ENCODE results near the gene FLYWCH2. TPM values are rescaled to one million over a fixed set of nuclear protein-coding genes. Genes with fewer than 3 reads are reported as not detected.

Gene FLYWCH2
- polyA plus RNA-seq, 1 donor: 9.4 TPM

- DNase-seq: no peak
- H3K4me3 ChIP-seq (ENCODE audit: low read length): no peak overlapping the region
- peaks cover 4% of the 10 kb centered on the region for H3K4me1 ChIP-seq (ENCODE audit: control insufficient read depth, insufficient read depth, low read length)
- WGBS (ENCODE audit: insufficient coverage, low lambda C conversion rate): 100% methylated on average over 2 of the region's 4 CpGs
- peaks cover 2% of the 10 kb centered on the region for H3K9me3 ChIP-seq (ENCODE audit: control insufficient read depth, low read depth, low read length)
- H3K27me3 ChIP-seq (ENCODE audit: control insufficient read depth, insufficient read depth, low read length): peaks cover 11% of the 10 kb centered on the region
- H3K36me3 ChIP-seq (ENCODE audit: control insufficient read depth, insufficient read depth, low read length): no peaks in the 10 kb centered on the region
- no peak overlapping the region for H3K27ac ChIP-seq (ENCODE audit: low read length)
Observed at GRCh38 chr16:2866431-2866830, 16.6 kb upstream of the FLYWCH2 start.

- peaks cover 2% of the 10 kb centered on the region for H3K9me3 ChIP-seq (ENCODE audit: control insufficient read depth, low read depth, low read length)
- H3K27me3 ChIP-seq (ENCODE audit: control insufficient read depth, insufficient read depth, low read length): peaks cover 16% of the 10 kb centered on the region
- whole genome bisulfite sequencing (ENCODE audit: insufficient coverage, low lambda C conversion rate): 71% methylated on average over 5 of the region's 8 CpGs
- peaks cover 4% of the 10 kb centered on the region for H3K4me1 ChIP-seq (ENCODE audit: control insufficient read depth, insufficient read depth, low read length)
- peak overlapping the region; percentile 73 for H3K27ac ChIP-seq (ENCODE audit: low read length)
- H3K4me3 ChIP-seq (ENCODE audit: low read length): peak overlapping the region; percentile 65
- no peaks in the 10 kb centered on the region for H3K36me3 ChIP-seq (ENCODE audit: control insufficient read depth, insufficient read depth, low read length)
- no peak for DNase-seq
Observed at GRCh38 chr16:2867661-2867986, 15.4 kb upstream of the FLYWCH2 start.

GRCh38 chr16:2867987-2868789 is 14.8 kb upstream of the FLYWCH2 start:
- 8% methylated on average over 2 of the region's 45 CpGs for WGBS (ENCODE audit: insufficient coverage, low lambda C conversion rate)
- H3K36me3 ChIP-seq (ENCODE audit: control insufficient read depth, insufficient read depth, low read length): no peaks in the 10 kb centered on the region
- peaks cover 16% of the 10 kb centered on the region for H3K27me3 ChIP-seq (ENCODE audit: control insufficient read depth, insufficient read depth, low read length)
- DNase-seq: peak; percentile 90 to 93
- peak overlapping the region; percentile 65 for H3K4me3 ChIP-seq (ENCODE audit: low read length)
- H3K27ac ChIP-seq (ENCODE audit: low read length): peak overlapping the region; percentile 73
- peaks cover 4% of the 10 kb centered on the region for H3K4me1 ChIP-seq (ENCODE audit: control insufficient read depth, insufficient read depth, low read length)
- H3K9me3 ChIP-seq (ENCODE audit: control insufficient read depth, low read depth, low read length): peaks cover 2% of the 10 kb centered on the region

- Histone ChIP-seq H3K4me3 (ENCODE audit: low read length) (no peak overlapping the region), H3K27me3 (ENCODE audit: control insufficient read depth, insufficient read depth, low read length) (peaks cover 5% of the 10 kb centered on the region), H3K36me3 (ENCODE audit: control insufficient read depth, insufficient read depth, low read length) (no peaks in the 10 kb centered on the region), H3K9me3 (ENCODE audit: control insufficient read depth, low read depth, low read length) (peaks cover 5% of the 10 kb centered on the region), H3K4me1 (ENCODE audit: control insufficient read depth, insufficient read depth, low read length) (peaks cover 8% of the 10 kb centered on the region), H3K27ac (ENCODE audit: low read length) (no peak overlapping the region)
- no CpG with 5 or more reads among the region's 6 CpGs for WGBS (ENCODE audit: insufficient coverage, low lambda C conversion rate)
- no peak for DNase-seq
Observed at GRCh38 chr16:2871926-2872325, 11.1 kb upstream of the FLYWCH2 start.

GRCh38 chr16:2874032-2874911 is 8.7 kb upstream of the FLYWCH2 start:
- peaks cover 3% of the 10 kb centered on the region for H3K9me3 ChIP-seq (ENCODE audit: control insufficient read depth, low read depth, low read length)
- WGBS (ENCODE audit: insufficient coverage, low lambda C conversion rate): 75% methylated on average over 5 of the region's 21 CpGs
- no peak for DNase-seq
- H3K27ac ChIP-seq (ENCODE audit: low read length): no peak overlapping the region
- peaks cover 4% of the 10 kb centered on the region for H3K4me1 ChIP-seq (ENCODE audit: control insufficient read depth, insufficient read depth, low read length)
- peaks cover 5% of the 10 kb centered on the region for H3K27me3 ChIP-seq (ENCODE audit: control insufficient read depth, insufficient read depth, low read length)
- no peaks in the 10 kb centered on the region for H3K36me3 ChIP-seq (ENCODE audit: control insufficient read depth, insufficient read depth, low read length)
- H3K4me3 ChIP-seq (ENCODE audit: low read length): no peak overlapping the region

GRCh38 chr16:2874912-2875362 is 8.1 kb upstream of the FLYWCH2 start:
- H3K36me3 ChIP-seq (ENCODE audit: control insufficient read depth, insufficient read depth, low read length): no peaks in the 10 kb centered on the region
- no peak overlapping the region for H3K4me3 ChIP-seq (ENCODE audit: low read length)
- peaks cover 3% of the 10 kb centered on the region for H3K9me3 ChIP-seq (ENCODE audit: control insufficient read depth, low read depth, low read length)
- WGBS (ENCODE audit: insufficient coverage, low lambda C conversion rate): no CpG with 5 or more reads among the region's 25 CpGs
- H3K27ac ChIP-seq (ENCODE audit: low read length): no peak overlapping the region
- peak; percentile 68 to 78 for DNase-seq
- H3K4me1 ChIP-seq (ENCODE audit: control insufficient read depth, insufficient read depth, low read length): peaks cover 4% of the 10 kb centered on the region
- peaks cover 5% of the 10 kb centered on the region for H3K27me3 ChIP-seq (ENCODE audit: control insufficient read depth, insufficient read depth, low read length)

GRCh38 chr16:2879854-2880508 is 3.0 kb upstream of the FLYWCH2 start:
- Histone ChIP-seq H3K4me3 (ENCODE audit: low read length) (no peak overlapping the region), H3K27me3 (ENCODE audit: control insufficient read depth, insufficient read depth, low read length) (no peaks in the 10 kb centered on the region), H3K9me3 (ENCODE audit: control insufficient read depth, low read depth, low read length) (peaks cover 3% of the 10 kb centered on the region), H3K27ac (ENCODE audit: low read length) (no peak overlapping the region), H3K36me3 (ENCODE audit: control insufficient read depth, insufficient read depth, low read length) (no peaks in the 10 kb centered on the region), H3K4me1 (ENCODE audit: control insufficient read depth, insufficient read depth, low read length) (peaks cover 9% of the 10 kb centered on the region)
- DNase-seq: no peak
- WGBS (ENCODE audit: insufficient coverage, low lambda C conversion rate): no CpG with 5 or more reads among the region's 6 CpGs

- Histone ChIP-seq H3K9me3 (ENCODE audit: control insufficient read depth, low read depth, low read length) (peaks cover 3% of the 10 kb centered on the region), H3K4me3 (ENCODE audit: low read length) (peak overlapping the region; percentile 68), H3K27ac (ENCODE audit: low read length) (peak overlapping the region; percentile 89), H3K4me1 (ENCODE audit: control insufficient read depth, insufficient read depth, low read length) (peaks cover 9% of the 10 kb centered on the region), H3K36me3 (ENCODE audit: control insufficient read depth, insufficient read depth, low read length) (no peaks in the 10 kb centered on the region), H3K27me3 (ENCODE audit: control insufficient read depth, insufficient read depth, low read length) (no peaks in the 10 kb centered on the region)
- WGBS (ENCODE audit: insufficient coverage, low lambda C conversion rate): no CpG with 5 or more reads among the region's 52 CpGs
- DNase-seq: peak; percentile 76 to 87
Observed at GRCh38 chr16:2881783-2882649, 999 bp upstream of the FLYWCH2 start.

- H3K4me1 ChIP-seq (ENCODE audit: control insufficient read depth, insufficient read depth, low read length): peaks cover 9% of the 10 kb centered on the region
- no CpG with 5 or more reads among the region's 31 CpGs for WGBS (ENCODE audit: insufficient coverage, low lambda C conversion rate)
Observed at GRCh38 chr16:2883458-2883908, 468 bp downstream of the FLYWCH2 start.

More at GRCh38 chr16:2883458-2883908, 468 bp downstream of the FLYWCH2 start:
- Histone ChIP-seq H3K27me3 (ENCODE audit: control insufficient read depth, insufficient read depth, low read length) (no peaks in the 10 kb centered on the region), H3K36me3 (ENCODE audit: control insufficient read depth, insufficient read depth, low read length) (no peaks in the 10 kb centered on the region), H3K9me3 (ENCODE audit: control insufficient read depth, low read depth, low read length) (peaks cover 3% of the 10 kb centered on the region), H3K4me3 (ENCODE audit: low read length) (peak overlapping the region; percentile 68), H3K27ac (ENCODE audit: low read length) (peak overlapping the region; percentile 89)
- no peak for DNase-seq
